HTERT RPE-1 (cell line): ENCODE data around the gene NFILZ.

Experiments used
- in situ Hi-C: fragments of 300-500 bp; cut with MboI; formaldehyde crosslinking; loops from 4 replicates; pipeline ENCODE4 v1.14.3; 2020; ENCODE audit warnings: low sequenced_read_pairs

Gene NFILZ, protein sequence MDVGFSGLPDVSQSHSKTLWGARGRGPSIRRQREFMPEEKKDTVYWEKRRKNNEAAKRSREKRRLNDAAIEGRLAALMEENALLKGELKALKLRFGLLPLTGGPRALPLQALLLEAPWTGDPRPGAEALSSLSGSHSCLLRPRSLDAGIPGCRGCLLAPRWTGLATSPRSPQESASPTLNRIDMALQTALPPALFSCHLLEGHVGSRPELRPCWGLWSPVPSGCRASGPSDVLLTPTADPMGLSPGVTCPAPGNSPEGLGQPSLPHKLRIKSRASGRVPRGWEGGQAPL

DNA sequence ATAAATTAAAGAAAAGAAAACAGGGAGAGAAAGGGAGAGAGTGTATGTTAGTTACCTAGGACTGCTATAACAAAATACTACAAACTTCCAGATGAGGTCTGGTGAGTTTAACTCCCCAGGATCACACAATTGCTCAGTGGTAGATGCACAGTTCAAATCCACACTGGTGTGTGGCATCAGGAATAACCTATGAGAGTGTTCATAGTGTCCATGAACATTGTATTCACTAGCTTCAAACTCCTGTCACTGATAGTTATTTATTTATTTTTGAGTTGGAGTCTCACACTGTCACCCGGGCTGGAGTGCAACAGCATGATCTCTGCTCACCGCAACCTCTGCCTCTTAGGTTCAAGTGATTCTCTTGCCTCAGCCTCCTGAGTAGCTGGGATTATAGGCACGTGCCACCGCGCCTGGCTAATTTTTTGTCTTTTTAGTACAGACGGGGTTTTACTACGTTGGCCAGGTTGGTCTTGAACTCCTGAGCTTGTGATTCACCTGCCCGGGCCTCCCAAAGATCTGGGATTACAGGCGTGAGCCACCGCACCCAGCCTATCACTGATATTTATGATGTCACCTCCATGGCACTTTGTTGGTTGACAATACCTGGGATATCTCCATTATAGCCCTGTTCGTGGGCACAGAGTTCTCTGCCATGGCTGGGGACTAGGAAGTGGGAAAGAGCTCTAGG, at the start of gene NFILZ:
TSS of gene NFILZ (plus strand) at position 638 of the 688 bp plus-strand sequence. CDS start 46,133 bp downstream, outside the sequence.
- in situ Hi-C loops = no loop called here

DNA sequence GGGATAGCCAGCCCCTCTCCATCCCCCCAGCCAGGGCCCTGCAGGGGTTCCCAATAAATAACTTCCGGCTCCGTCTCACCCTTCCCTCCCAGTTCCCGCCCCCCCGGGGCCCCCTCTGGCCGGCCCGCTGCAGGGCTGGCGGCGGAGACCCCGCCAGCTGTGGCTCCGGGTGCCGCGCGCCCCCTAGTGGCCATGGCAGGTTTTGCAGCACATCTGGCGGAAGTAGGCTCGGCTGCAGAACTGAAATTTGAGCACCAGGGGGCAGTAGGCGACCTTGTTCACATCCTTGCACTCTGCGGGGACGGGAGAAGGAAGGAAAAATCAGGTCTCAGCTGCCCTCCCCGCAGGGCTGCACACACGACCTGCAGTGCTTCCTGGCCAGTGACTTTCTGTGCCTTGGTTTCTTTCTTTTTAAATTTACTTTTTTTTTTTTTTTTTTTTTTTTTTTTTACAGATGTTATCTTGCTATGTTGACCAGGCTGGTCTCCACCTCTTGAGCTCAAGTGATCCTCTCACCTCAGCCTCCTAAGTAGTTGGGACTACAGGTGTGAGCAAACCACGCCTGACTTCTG, 49.6 kb upstream of the NFILZ start:
- in situ Hi-C loops = no loop called here

DNA sequence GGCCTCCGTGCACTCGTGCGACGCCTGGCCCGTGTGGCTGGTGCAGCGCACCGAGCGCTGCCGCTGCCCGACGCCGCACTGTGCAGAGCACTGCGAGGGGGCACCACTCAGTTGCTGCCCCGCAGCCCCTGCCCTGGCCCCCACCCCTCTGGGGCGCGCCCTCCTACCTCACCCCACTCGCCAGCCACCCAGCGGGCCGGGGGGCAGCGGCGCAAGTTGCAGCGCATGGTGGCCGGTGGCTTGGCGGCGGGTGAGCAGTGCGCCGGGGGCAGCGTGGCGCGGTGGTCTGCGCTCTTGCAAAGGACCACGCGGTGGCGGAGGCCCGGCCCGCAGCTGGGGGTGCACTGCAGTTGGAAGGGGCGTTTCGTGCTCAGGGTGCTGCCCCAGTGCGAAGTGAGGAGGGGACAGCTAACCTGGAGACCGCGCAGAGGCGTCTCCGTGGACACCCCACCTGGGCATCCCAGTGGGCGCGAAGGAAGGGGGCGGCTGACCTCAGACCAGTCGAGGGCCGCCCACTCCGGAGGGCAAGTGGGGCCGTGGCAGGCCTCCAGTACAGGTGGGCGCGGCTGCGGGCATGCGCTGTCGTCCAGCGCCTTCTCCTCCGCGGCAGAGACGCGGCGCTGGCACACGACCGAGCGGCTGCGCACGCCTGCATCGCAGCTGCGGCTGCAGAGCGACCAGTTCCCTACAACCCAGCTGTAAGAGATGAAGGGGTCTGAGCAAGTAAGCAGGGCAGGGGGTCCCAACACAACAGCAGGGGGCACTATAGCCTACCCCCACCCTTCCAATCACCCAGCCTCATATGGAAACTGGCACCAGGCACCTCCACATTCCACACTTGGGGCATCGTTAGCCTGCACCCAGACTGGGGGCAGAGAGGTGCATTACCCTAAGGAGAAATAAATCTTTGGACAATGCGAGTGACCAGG, 45.2 kb upstream of the NFILZ start:
- in situ Hi-C loops = no loop called here

DNA sequence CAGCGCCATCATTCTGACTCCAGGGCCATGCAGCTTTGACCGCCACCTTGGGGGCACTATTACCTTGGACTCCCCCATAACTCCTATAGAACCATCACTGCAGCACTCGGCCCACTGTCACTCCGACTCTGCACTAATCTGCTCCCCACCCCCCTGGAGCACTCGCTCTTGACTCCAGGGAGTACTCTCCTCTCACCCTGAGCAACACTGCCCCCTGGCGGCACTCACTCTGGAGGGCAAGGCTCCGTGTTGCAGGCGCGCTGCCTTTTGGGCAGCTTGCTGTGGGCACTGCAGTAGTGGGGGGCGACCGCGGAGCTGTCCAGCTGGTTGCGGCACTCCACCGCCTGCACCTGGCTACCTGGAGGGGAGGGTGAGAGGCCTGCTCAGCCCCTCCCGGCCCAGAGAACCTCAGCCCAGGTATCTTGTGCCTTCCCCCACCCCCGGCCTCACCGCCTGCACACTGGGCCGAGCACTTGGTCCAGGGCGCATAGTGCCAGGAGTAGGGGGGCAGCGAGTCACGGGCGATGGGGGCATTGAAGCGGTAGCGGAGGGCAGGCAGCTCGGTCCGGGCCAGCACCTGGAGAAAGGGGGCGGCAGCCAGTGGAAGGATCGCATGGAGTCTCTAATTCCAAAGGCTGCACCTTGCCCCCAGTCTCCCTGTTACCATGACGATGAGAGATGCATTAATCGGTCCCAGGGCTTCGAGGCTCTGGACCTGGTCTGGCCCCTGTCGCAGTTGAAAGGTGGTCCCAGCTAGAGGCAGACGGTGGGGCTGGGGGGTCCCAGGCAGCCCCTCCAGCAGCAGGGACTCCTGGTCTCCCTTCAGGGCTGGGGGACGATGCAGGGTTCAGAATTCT, 44.3 kb upstream of the NFILZ start:
- in situ Hi-C loops = no loop called here

DNA sequence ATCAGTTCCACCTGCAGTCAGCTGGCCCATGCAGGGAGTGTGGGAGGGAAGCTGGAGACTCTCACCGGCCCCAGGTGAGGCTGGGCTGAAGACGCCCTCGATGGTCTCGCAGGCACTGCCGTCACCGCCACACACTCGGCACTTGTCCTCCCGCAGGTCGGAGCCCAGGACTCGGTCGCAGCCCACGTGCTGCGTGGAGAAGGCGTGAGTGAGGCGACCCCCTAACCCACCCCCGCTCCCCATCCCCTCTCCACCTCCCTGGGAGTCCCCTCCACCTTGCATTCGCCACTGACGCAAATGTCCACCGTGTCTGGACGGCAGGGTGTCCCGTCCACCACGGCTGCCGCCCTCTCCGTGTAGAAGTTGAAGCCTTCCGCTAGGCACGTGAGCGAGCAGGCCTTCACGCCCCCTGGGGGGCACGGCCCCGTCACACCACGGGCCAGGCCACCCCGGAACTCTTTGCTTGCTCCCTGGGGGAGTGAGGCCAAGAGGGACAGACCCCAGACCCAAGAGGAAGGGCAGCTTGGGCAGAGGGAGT, 41.2 kb upstream of the NFILZ start:
- in situ Hi-C loops = no loop called here

DNA sequence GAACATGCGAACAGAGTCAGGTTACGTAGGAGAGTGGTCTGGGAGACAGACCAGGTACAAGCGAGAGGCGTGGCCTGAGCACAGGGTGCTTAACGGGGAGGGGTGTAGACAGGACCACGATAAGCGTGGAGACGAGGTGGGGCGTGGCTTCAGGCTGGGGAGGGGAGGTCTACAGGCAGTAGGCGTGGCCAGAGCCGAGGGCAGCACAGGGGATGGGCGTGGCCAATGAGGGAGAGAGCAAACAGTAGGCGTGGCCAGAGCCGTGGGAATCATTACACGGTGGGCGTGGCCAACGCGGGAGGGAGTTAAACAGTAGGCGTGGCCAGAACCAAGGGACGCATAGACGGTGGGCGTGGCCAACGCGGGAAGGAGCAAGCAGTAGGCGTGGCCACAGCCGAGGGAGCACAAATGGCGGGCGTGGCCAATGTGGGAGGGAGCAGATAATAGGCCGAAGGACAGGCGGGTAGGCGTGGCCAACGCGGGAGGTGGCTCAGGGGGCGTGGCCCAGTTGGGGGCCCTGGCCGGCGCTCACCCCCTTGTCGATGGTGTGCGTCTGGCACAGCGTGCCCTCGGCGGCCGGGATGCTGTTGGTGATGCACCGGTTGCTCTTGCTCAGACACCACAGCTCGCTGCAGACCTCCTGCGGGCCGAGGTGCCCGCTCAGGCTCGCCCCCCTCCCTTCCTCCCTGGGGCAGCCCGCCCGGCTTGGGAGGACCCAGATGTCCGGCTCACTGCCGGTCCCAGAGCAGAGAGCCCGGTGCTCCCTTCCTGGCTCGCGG, 38.0 kb upstream of the NFILZ start:
- in situ Hi-C loops = no loop called here

DNA sequence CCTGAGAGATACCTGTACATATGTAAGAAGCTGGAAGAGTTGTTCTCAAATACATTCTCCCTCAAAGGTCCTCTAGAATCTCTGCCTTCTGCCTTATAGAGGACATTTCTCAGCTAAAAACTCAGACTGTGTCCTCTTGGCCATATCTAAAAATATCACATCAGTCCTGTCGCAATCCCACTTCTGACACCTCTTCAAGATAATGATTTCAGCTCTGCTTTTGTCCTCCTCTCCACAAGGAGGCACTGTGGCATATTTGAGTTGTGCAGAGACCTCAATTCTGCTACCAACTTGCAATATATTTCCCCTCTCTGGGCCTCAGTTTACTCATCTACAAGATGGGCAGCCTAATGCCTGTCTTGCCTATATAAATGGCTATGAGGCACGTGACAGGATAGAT, 36.5 kb upstream of the NFILZ start:
- in situ Hi-C loops = no loop called here

DNA sequence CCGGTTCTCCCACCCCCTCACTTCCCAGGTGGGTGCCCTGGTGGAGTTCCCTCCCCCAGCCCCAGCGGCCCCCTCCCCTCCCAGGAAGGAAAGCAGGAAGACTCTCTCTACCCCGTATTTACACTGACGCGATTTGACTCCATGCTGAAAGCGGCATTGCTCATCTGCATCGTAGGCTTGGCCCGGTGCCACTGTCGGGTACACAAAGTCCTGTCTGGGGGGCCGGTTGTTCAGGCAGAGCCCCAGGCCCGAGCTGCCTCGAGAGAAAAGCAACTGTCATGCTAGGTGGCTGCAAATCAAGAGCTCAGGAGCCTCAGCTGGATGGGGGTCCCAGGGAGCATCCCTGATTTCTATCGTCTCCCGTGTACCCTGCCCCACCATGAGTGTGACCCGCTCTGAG, 34.8 kb upstream of the NFILZ start:
- in situ Hi-C loops = no loop called here

DNA sequence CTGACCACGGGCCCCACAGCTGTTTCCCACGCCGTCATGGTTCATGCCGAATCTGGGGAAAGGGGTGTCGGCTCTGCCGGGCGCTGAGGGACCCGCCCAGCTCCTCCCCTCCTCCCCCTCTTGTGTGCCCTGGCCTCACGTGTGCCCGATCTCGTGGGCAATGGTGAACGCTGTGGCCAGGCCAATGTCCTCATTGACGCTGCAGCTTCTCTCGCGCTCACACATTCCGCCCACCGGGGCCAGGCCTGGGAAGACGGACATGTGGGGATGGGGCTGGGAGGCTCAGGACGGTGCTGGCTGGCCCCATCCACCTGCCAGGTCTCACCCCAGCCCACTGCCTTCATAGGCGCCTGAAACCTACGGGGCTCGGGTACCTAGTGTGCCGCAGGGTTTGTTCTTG, 34.3 kb upstream of the NFILZ start:
- in situ Hi-C loops = no loop called here

DNA sequence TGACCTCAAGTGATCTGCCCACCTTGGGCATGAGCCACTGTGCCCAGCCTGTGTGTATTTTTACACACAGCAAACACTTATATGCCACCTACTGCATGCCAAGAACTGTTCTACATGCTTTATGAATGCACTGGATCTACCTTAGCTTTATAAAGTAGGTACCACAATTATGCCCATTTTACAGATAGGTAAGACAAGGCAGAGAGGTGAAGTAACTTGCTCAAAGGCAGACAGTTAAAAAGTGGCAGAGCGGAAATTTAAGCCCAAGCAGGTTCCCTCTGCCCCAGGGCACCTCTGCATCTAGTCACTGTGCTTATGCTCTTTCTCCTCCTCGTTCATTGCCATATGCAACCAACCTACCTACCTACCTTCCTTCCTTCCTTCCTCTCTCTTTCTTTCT, 30.4 kb upstream of the NFILZ start:
- in situ Hi-C loops = no loop called here

DNA sequence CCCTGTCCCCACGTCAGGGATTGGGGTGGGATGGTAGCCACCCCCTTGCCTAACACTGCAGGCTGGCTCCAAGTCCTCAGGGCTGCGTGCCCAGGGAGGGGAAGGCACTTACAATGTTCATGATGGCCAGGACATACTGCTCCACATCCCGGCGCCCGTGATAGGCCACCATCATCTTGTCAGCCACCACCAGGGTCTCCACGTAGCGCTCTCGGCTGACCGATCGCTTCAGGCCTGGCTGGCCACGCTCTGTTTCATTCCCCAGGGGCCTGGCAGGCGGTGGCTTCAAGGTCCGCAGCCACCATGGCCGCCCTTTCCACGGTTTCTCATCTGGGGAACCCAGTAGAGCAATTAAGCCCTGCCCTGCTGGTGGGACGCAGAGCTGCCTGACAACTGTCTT, 29.6 kb upstream of the NFILZ start:
- in situ Hi-C loops = no loop called here

DNA sequence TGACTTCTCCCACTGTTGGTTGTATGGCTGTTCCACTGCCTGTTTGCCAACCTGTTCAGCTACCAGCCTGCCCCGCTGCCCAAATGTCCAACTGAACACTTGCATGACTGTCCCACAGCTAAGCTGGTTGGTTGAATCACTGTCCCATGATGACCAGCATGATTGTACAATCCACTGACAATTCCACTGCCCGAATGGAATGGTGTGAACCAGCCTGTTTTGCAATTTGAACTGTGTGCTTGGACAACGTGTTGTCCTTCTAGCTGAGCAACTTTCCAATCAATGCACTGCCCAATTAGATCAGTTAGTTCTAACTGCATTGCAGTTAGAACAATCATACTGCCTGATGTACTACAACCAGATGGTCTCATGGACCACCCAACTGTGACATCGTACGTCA, 28.6 kb upstream of the NFILZ start:
- in situ Hi-C loops = no loop called here

DNA sequence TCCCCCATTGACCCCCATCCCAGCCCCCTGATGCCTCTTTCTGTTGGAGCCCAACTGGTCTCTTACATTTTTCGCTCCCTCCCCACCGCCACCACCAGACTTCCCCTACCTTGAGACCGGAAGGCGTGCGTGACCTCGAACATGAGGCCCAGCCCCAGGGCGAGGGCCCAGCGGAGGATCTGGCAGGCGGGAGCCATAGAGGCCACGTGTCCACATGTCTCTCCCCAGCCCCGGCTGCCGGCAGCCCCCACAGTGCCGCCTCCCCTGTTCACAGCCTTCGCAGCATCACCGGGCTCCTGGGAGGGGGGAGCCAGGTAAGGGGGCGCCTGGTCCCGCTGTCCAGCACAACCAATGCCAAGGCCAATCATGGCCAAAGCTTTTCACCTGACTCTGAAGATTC, 24.9 kb upstream of the NFILZ start:
- in situ Hi-C loops = no loop called here

DNA sequence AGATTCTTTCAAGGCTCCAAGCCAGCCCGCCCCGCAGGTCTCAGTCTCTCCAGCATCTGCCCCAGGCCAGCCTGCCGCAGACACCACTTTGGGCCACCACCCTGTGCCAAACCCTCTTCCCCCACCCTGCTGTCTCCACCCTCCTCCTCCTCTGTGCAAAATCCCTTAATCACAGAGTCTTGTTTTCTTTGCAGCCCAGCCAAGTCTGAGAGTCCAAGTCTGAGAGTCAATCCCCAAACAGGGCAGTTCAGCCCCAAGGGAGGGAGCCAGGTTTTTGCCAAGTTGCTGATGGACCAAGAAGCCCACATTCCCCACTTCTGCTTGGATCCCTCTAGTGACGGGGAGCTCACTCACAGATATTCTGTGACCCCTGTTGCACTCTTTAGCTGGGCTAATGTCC, 23.0 kb upstream of the NFILZ start:
- in situ Hi-C loops = no loop called here

DNA sequence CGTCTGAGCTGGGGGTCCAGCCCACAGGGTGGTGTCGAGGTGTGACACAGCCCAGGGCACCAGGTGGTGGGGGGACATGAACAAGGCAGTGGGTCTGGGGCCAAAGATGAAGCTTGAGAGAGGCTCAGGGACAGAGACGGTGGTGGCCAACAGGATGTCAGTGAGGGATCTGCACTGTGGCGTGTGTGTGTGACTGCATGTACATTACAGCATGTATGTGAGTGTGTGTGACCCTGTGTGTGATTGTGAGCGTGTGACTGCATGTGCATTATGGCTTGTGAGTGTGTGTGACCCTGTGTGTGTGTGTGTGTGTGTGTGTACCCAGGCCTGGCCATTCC, 21.5 kb upstream of the NFILZ start:
- in situ Hi-C loops = no loop called here

DNA sequence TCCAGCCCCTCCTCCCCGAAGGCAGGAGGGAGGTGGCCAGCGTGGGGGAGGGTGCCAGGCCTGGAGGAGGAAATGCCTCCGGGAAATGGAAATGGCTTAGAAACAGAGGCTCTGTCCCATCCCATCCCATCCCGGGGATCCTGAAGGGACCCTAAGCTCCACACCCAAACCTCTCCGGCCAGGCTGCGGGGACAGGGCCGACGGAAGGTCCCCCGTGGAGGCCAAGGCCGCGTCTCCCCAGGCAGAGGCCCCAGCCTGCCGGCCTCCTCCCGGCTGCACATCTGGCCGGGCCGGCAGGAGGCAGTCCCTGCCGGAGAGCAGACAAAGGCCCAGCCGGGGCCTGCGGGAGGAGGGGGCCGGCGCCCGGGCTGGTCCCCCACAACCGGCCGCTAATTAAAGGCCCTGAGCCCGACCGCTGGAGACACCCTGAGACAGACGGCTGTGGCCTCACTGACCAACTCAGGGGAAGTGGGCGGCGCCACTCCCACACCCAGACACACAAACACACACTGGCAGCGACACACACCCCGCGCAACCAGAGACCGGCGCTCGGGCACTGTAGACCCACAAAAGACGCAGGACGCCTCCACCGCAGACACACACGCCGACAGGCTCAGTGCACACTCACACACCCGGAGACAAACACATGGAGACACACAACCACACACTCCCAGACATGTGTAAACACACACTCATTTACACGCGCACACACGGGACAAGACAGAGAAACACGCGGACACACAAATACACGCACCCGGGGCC, 21.0 kb upstream of the NFILZ start:
- in situ Hi-C loops = no loop called here

DNA sequence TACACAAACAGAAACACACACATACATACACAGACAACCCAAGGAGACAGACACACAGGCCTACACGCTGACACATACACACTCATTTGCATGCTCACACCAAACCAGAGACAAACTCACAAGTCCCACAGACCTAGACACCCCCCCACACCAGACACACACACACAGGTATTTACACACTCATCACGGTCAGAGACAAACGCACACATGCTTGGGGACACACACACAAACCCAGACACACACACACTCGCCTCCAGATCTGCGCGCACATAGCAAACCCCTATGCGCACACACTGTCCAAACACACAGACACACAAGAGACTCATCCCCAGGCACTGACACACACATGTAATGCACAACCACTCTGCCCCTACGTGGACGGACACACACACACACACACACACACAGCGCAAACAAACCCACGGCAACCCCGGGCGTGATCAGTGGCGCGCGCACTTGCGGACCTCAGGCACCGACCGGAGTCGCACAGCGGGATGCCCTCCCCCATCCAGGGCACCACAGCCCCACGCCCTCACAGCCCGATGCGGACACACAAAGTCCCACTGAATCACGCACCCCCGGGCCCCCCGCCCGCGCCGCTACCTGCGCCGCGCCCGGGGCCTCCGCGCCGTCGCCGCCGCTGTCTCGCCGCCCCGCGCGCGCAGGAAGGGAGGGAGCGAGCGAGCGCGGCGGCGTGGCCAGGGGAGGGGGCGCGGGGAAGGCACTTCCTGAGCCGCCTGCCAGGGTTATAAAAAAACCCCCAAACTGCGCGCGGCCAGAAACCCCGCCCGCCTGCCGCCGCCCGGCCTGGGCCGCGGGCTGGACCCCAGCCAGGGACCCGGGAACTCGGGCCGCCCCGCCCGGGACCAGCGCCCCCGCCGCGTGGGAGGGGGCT, 20.1 kb upstream of the NFILZ start, which contains the start of gene ADAMTS10:
TSS of gene ADAMTS10 (minus strand) at position 675 of the 895 bp plus-strand sequence. CDS start 5,005 bp downstream, outside the sequence.
- in situ Hi-C loops = no loop called here

DNA sequence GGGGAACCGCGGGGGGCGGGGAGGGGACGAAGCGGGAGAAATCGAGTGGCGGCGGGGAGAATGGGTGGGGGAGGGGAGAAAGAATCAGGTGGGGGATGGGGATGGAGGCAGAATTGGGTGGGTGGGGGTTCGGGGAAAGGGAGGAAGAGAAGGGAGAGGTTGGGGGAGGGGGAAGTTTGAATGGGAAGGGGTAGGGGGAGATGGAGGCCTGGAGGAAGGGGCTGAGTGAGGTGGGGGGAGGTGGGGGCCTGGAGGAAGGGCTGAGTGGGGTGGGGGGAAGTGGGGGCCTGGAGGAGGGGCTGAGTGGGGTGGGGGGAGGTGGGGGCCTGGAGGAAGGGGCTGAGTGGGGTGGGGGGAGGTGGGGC, 19.5 kb upstream of the NFILZ start:
- in situ Hi-C loops = no loop called here
